K562 (cell line): ENCODE data around the gene HAAO. TPM values are rescaled to one million over a fixed set of nuclear protein-coding genes. Genes with fewer than 3 reads are reported as not detected.

Source experiments
- CHD2 ChIP-seq: IDR thresholded peaks from 2 replicates; pipeline ENCODE4 v1.6.1; 2011; ENCODE audit warnings: low read depth, low read length
- EP300 ChIP-seq: IDR thresholded peaks from 2 replicates; pipeline ENCODE4 v1.6.1; 2012; ENCODE audit warnings: low read length, improper control_type of control experiment
- FOXJ2 ChIP-seq: fragments of 200-800 bp; sonication (Bioruptor generic); IDR thresholded peaks from 2 replicates; pipeline ENCODE4 v1.6.1; 2016; ENCODE audit warnings: missing genetic modification characterization, missing compliant biosample characterization
- GABPB2 ChIP-seq: fragments of 250-450 bp; sonication (Bioruptor Pico); conservative IDR thresholded peaks from 2 replicates; pipeline ENCODE4 v1.5.1; 2021; ENCODE audit warnings: mild to moderate bottlenecking
- JUND ChIP-seq, 2 experiments: IDR thresholded peaks; 2 replicates in 1 of 2; 3 replicates in 1 of 2; pipeline ENCODE4 v1.6.1; 2011; ENCODE audit warnings: borderline replicate concordance in 2 of 2, low read depth in 2 of 2, low read length in 2 of 2, improper control_type of control experiment in 1 of 2, missing biosample characterization in 1 of 2, missing genetic modification characterization in 1 of 2, missing genetic modification reagents in 1 of 2
- LARP7 ChIP-seq: fragments of 450-650 bp; IDR thresholded peaks from 2 replicates; pipeline ENCODE4 v1.6.1; 2016
- SIRT6 ChIP-seq: IDR thresholded peaks from one replicate; pipeline ENCODE4 v1.6.1; 2012; ENCODE audit warnings: low read depth, mild to moderate bottlenecking, control low read depth, inconsistent platforms, low read length, moderate library complexity
- ZBTB7A ChIP-seq: IDR thresholded peaks from 2 replicates; pipeline ENCODE4 v1.6.1; 2011; ENCODE audit warnings: low read depth, mild to moderate bottlenecking, low read length, moderate library complexity, borderline replicate concordance; ENCODE audit not compliant: control insufficient read depth
- ZNF124 ChIP-seq: sonication (generic); formaldehyde crosslinking; IDR thresholded peaks from 2 replicates; pipeline ENCODE4 v1.8.1; 2022; ENCODE audit warnings: missing genetic modification reagents
- ZNF384 ChIP-seq: IDR thresholded peaks from 2 replicates; pipeline ENCODE4 v1.6.1; 2012; ENCODE audit warnings: low read depth, low read length, improper control_type of control experiment
- polyA plus RNA-seq, 8 experiments: library from polyadenylated mRNA; depleted of rRNA in 4 of 8; stranded (reverse) in 5 of 8; unstranded in 3 of 8; fragments of >200 nt; fragmentation: Nextera tagmentation in 2 of 8; fragmentation: Illumina TruSeq in 1 of 8; extraction: Ambion mirVana in 2 of 8; extraction: Trizol in 1 of 8; gene quantifications; 2 replicates each; pipeline versions ENCODE4 v1.2.1 to v1.2.3, GENCODE V29; 2011 to 2014; ENCODE audit warnings: inconsistent platforms in 1 of 8, missing spikeins in 1 of 8
- total RNA-seq, 7 experiments: library from RNA; depleted of rRNA in 6 of 7; stranded (reverse); fragments of >200 nt in 6 of 7; fragmentation: Illumina TruSeq in 2 of 7; extraction: Trizol in 2 of 7; gene quantifications; 2 replicates each; pipeline versions ENCODE4 v1.2.1 to v1.2.3, GENCODE V29; 2011 to 2021; ENCODE audit warnings: low replicate concordance in 1 of 7
- TF ChIP-seq, protein P1 (sequence below): sonication (generic); formaldehyde crosslinking; IDR thresholded peaks from 2 replicates; pipeline ENCODE4 v1.4.0; 2020; ENCODE audit warnings: mild to moderate bottlenecking, missing genetic modification reagents
- TF ChIP-seq, protein P2 (sequence below): fragments of 200-600 bp; sonication (generic); IDR thresholded peaks from one replicate; pipeline ENCODE4 v1.6.1; 2012; ENCODE audit warnings: mild to moderate bottlenecking, low read depth, low read length, inconsistent platforms

HAAO gene
- total and polyA plus RNA-seq, 9 of the 15 experiments (the other 6 are each of a cell fraction or from before 2014, with no cell fraction given): not detected

- TF ChIP-seq ZBTB7A: no peak
- no peak for TF ChIP-seq ZNF124 (CRISPR knock-in tag)
- TF ChIP-seq ZNF384: no peak
- TF ChIP-seq FOXJ2 (tag): peak; percentile 96
- TF ChIP-seq EP300: no peak
- TF ChIP-seq JUND (IDR thresholded peaks at IDR 0.05; ENCODE audit: borderline replicate concordance, low read depth, low read length): 0 out of 2 replicates have a peak, but pooled peaks have one; percentile 5
- TF ChIP-seq JUND (tag; IDR thresholded peaks at IDR 0.05; ENCODE audit: borderline replicate concordance, low read depth, low read length): peak; percentile 55; the same call in 1 of the 3 replicates
- TF ChIP-seq LARP7: no peak
- no peak for TF ChIP-seq CHD2
- TF ChIP-seq, protein P1, sequence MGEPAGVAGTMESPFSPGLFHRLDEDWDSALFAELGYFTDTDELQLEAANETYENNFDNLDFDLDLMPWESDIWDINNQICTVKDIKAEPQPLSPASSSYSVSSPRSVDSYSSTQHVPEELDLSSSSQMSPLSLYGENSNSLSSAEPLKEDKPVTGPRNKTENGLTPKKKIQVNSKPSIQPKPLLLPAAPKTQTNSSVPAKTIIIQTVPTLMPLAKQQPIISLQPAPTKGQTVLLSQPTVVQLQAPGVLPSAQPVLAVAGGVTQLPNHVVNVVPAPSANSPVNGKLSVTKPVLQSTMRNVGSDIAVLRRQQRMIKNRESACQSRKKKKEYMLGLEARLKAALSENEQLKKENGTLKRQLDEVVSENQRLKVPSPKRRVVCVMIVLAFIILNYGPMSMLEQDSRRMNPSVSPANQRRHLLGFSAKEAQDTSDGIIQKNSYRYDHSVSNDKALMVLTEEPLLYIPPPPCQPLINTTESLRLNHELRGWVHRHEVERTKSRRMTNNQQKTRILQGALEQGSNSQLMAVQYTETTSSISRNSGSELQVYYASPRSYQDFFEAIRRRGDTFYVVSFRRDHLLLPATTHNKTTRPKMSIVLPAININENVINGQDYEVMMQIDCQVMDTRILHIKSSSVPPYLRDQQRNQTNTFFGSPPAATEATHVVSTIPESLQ (CRISPR knock-in tag): no peak
- TF ChIP-seq GABPB2 (CRISPR knock-in tag): no peak
- TF ChIP-seq, protein P2, sequence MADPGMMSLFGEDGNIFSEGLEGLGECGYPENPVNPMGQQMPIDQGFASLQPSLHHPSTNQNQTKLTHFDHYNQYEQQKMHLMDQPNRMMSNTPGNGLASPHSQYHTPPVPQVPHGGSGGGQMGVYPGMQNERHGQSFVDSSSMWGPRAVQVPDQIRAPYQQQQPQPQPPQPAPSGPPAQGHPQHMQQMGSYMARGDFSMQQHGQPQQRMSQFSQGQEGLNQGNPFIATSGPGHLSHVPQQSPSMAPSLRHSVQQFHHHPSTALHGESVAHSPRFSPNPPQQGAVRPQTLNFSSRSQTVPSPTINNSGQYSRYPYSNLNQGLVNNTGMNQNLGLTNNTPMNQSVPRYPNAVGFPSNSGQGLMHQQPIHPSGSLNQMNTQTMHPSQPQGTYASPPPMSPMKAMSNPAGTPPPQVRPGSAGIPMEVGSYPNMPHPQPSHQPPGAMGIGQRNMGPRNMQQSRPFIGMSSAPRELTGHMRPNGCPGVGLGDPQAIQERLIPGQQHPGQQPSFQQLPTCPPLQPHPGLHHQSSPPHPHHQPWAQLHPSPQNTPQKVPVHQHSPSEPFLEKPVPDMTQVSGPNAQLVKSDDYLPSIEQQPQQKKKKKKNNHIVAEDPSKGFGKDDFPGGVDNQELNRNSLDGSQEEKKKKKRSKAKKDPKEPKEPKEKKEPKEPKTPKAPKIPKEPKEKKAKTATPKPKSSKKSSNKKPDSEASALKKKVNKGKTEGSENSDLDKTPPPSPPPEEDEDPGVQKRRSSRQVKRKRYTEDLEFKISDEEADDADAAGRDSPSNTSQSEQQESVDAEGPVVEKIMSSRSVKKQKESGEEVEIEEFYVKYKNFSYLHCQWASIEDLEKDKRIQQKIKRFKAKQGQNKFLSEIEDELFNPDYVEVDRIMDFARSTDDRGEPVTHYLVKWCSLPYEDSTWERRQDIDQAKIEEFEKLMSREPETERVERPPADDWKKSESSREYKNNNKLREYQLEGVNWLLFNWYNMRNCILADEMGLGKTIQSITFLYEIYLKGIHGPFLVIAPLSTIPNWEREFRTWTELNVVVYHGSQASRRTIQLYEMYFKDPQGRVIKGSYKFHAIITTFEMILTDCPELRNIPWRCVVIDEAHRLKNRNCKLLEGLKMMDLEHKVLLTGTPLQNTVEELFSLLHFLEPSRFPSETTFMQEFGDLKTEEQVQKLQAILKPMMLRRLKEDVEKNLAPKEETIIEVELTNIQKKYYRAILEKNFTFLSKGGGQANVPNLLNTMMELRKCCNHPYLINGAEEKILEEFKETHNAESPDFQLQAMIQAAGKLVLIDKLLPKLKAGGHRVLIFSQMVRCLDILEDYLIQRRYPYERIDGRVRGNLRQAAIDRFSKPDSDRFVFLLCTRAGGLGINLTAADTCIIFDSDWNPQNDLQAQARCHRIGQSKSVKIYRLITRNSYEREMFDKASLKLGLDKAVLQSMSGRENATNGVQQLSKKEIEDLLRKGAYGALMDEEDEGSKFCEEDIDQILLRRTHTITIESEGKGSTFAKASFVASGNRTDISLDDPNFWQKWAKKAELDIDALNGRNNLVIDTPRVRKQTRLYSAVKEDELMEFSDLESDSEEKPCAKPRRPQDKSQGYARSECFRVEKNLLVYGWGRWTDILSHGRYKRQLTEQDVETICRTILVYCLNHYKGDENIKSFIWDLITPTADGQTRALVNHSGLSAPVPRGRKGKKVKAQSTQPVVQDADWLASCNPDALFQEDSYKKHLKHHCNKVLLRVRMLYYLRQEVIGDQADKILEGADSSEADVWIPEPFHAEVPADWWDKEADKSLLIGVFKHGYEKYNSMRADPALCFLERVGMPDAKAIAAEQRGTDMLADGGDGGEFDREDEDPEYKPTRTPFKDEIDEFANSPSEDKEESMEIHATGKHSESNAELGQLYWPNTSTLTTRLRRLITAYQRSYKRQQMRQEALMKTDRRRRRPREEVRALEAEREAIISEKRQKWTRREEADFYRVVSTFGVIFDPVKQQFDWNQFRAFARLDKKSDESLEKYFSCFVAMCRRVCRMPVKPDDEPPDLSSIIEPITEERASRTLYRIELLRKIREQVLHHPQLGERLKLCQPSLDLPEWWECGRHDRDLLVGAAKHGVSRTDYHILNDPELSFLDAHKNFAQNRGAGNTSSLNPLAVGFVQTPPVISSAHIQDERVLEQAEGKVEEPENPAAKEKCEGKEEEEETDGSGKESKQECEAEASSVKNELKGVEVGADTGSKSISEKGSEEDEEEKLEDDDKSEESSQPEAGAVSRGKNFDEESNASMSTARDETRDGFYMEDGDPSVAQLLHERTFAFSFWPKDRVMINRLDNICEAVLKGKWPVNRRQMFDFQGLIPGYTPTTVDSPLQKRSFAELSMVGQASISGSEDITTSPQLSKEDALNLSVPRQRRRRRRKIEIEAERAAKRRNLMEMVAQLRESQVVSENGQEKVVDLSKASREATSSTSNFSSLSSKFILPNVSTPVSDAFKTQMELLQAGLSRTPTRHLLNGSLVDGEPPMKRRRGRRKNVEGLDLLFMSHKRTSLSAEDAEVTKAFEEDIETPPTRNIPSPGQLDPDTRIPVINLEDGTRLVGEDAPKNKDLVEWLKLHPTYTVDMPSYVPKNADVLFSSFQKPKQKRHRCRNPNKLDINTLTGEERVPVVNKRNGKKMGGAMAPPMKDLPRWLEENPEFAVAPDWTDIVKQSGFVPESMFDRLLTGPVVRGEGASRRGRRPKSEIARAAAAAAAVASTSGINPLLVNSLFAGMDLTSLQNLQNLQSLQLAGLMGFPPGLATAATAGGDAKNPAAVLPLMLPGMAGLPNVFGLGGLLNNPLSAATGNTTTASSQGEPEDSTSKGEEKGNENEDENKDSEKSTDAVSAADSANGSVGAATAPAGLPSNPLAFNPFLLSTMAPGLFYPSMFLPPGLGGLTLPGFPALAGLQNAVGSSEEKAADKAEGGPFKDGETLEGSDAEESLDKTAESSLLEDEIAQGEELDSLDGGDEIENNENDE: no peak
- TF ChIP-seq SIRT6: no peak
These were observed 69.8 kb downstream of the HAAO start (continued) for GRCh38 chr2:42722320-42723190.
